ENCODE data around the gene MACF1.

Gene MACF1

DNA sequence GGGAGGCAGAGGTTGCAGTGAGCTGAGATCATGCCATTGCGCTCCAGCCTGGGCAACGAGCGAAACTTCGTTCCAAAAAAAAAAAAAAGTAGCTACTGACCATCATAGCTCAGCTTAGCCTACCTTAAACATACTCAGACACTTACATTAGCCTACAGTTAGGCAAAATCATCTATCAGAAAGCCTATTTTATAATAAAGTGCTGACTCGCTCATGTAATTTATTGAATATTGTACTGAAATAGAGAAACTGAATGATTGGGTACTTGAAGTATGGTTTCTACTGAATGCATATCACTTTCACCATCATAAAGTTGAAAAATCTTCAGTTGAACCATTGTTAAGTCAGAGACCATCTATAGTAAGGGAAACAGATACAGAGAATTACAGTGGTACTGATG, 193.0 kb downstream of the MACF1 start:
- DNase-seq: no peak

- peak in 1 of 2 donors; percentile 26 for DNase-seq
These were observed 194.0 kb downstream of the MACF1 start for GRCh38 chr1:39398278-39399021.

- DNase-seq: no peak
These were observed 196.6 kb downstream of the MACF1 start for GRCh38 chr1:39401106-39401505.

DNA sequence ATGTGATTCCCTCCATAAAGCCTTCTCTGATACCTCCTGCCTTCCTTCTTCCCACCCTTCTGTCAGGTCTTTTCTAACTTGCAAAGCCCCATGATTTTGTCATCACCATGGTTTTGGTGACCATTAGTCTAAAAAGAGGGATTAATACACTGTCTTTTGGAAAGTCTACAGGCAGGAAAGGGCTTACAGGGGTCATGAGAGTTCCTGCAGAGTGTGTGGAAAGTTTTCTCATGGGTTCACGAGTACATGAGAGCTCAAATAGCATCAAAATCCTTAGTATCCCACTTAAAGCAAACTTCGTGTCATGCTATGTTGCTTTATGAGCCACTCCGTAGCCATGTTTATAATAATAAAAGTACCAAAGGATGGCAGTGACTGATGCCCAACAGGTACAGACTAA, 200.4 kb downstream of the MACF1 start:
- DNase-seq: no peak

- DNase-seq: no peak
These were observed 200.9 kb downstream of the MACF1 start for GRCh38 chr1:39405358-39405757.

DNA sequence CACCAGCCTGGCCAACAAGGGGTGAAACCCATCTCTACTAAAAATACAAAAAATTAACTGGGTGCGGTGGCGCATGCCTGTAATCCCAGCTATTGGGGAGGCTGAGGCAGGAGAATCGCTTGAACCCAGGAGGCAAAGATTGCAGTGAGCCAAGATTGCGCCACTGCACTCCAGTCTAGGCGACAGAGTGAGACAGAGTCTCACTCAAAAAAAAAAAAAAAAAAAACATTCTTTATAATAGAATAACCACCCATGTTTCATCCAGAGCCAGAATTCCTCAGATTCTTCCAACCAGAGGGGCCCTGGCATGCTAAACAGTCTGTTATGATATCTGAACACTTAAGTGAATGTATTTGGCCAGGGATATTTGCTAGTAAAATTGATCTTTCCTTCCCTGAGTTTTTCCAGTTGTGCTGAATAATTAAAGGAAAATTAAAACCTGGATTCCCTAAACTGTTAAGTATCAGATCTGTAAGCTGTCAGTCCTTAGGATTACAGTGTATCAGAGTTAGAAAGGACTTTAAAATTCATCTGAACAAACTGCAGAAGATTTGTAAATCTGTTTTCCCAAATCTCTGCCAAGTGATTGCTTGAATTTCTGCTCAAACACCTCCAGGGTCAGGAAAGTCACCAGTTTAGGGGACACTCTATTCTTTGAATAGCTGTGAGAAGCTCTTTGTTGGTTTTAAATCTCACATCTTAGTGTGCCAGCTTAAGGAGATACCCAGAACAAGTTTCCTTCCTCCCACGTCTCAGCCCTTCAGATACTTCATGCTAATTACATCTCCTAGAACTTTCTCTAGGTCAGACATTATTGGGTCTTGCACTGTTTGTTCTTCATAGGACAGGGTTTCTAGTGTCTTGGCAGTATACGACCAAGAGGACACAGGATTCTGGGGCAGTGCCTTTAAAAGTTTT, 202.3 kb downstream of the MACF1 start:
- no peak for DNase-seq

DNA sequence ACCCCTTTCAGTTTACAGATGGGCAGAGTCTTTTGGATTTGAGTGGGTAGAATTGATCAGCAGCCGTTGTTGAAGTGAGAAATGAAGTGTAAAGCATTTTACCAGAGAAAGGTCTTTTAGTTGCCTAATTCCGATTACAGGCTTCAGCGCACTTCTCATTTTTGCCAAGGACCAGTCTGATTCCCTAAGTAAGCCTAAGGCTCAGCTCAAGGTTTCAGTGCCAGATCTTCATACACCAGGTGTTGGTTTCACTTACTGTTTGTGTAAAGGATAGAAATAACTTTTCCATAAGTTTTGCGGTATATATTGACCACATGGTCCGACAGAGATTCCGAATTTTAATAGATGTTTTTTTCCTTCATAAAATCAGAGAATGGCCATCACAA, 203.0 kb downstream of the MACF1 start:
- no peak for DNase-seq

GRCh38 chr1:39407896-39408640, 203.6 kb downstream of the MACF1 start:
- no peak for DNase-seq

DNA sequence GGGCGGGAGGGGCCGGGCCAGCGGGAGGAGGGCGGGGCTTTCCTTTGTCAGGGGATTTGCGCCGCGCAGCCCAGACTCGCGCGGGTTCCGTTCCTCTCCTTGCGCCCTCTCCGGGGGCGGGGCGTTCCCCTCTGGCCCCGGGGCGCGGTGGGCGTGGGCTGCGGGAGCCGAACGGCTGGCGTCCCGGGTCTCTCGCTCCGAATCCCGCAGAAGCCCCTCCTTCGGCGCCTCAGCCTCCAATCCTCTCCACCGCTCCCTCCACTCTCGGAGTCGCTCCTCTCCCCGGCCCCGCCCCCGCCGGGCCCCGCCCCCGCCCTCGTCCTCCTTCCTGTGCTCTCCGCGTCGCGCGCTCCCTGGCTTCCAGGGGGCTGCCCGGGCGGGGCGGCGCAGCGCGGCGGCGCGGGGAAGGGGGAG, 204.2 kb downstream of the MACF1 start:
- peak; percentile 66 to 71 for DNase-seq

DNA sequence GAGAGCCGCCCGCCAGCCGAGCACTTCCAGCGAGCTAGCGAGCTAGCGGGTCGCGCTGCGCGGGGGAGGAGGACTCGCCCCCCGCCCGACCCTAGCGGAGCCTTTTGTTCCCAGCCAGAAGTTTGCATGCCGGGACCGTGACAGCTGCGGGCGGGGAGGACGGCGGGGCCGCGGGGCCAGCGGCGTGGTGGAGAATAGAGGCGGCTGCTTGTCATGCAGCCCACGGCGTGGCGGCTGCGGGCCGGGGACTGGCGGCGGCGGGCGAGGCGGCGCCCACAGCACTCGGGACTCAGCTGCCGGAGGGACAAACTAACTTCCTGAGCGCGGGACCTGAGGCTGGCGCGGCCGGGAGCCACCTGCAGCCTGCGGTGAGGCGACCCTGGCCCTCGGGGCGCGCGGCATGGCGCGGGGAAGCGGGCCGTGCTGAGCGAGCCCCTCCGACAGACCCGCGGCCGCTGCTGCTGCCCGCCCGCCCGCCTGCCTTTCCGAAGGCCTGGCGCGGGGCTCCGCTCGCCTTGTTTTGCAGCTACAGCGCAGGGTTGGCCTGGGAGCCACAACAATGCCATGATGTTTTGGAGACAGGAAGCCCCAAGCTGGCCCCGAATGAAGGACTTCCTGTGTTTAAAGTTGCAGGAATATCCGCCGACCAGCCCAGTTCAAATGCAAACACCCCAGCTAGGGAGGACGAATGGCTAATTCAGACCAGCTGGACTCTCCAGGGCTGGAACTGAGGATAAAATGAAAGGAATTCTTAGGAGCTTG, 204.7 kb downstream of the MACF1 start:
- no peak for DNase-seq

GRCh38 chr1:39410915-39411436, 206.5 kb downstream of the MACF1 start:
- peak; percentile 40 to 41 for DNase-seq

DNA sequence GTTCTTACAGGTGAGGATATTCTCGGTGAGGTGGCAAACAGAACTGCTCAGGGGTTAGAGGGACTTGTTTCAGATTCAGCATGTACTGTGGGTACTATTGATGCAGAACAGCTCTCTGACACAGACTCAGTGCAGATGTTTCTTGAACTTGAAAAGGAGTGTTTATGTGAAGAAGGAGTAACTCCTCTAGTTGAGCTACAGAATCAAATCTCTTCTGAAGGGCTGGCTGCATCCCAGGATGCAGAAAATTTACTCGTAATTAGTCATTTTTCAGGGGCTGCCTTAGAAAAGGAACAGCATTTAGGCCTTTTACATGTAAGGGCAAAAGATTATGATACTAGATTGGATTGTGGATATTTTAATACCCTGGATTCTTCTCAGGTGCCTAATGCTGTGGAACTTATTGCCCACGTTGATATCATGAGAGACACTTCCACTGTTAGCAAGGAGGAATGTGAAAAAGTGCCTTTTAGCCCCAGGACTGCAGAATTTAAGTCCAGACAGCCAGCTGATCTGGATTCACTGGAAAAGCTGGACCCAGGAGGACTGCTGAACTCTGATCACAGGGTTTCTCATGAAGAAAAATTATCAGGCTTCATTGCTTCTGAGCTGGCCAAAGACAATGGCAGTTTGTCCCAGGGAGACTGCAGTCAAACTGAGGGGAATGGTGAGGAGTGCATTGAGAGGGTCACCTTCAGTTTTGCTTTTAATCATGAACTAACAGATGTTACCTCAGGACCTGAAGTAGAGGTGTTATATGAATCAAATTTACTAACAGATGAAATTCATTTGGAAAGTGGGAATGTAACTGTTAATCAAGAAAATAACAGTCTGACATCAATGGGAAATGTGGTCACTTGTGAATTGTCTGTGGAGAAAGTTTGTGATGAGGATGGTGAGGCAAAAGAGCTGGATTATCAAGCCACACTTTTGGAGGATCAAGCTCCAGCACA, 207.3 kb downstream of the MACF1 start:
- DNase-seq: no peak

- DNase-seq: no peak
These were observed 208.4 kb downstream of the MACF1 start for GRCh38 chr1:39412892-39413291.

DNA sequence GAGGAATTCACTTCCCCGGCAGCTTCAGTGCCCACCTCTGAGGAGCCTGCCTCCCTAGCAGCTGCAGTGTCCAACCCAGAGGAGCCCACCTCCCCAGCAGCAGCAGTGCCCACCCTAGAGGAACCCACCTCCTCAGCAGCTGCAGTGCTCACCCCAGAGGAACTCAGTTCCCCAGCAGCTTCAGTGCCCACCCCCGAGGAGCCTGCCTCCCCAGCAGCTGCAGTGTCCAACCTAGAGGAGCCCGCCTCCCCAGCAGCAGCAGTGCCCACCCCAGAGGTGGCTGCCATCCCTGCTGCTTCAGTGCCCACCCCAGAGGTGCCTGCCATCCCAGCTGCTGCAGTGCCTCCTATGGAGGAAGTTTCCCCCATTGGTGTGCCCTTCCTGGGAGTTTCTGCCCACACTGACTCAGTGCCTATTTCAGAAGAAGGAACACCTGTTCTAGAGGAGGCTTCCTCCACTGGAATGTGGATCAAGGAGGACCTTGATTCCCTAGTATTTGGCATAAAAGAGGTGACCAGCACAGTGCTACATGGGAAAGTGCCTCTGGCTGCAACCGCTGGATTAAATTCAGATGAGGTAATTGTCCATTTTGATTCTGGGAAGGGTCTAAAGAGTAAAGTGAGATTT, 209.5 kb downstream of the MACF1 start:
- DNase-seq: no peak

GRCh38 chr1:39415553-39415952, 211.1 kb downstream of the MACF1 start:
- DNase-seq: no peak

DNA sequence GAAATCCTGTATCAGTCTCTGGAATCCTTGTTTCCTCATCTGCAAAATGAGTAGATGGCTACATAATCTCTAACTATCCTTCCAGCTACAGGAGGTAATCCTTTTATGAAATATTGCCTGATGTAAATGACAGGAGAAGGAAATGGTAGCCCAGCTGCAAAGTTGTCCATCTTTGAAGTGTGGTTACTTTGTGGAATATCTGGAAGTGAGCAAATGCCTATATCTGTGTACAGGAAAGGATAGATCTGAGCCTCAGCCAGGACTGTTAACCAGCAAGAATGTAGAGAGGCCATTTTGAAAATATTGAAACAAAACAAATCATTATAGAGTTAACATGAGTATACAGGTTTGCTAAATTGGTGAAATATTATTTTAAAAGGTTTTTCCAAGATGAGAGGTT, 212.1 kb downstream of the MACF1 start:
- no peak for DNase-seq

DNA sequence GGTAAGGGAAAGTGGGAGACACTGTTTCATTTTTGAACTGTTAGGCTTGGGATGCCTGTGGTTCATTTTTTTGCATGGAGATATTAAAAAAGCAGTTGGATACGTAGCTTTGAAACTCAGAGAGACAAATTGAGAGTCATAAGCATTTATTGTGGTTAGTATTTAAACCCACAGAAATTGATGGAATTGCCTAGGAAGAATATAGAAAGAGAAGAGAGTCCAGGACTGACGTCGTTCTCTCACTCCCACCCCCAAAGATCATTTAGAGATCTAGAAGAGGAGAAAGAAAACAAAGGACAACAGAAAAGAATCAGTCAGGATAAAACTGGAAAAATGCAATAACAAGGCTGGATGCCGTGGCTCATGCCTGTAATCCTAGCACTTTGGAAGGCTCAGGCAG, 213.7 kb downstream of the MACF1 start:
- no peak for DNase-seq

- no peak for DNase-seq
These were observed 216.0 kb downstream of the MACF1 start for GRCh38 chr1:39420493-39420892.

DNA sequence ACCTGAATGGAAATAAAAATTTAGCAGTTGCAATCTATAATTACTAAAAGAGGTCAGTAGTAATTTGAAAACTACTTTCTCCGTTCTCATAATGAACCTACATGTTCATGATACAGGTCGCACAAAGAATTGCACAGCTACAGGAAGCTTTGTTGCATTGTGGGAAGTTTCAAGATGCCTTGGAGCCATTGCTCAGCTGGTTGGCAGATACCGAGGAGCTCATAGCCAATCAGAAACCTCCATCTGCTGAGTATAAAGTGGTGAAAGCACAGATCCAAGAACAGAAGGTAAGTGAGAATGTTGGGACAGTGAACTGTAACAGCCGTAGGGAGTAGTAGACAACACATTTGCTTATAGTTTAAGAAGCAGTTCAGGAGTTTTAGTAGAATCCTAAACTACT, 218.1 kb downstream of the MACF1 start:
- no peak for DNase-seq

DNA sequence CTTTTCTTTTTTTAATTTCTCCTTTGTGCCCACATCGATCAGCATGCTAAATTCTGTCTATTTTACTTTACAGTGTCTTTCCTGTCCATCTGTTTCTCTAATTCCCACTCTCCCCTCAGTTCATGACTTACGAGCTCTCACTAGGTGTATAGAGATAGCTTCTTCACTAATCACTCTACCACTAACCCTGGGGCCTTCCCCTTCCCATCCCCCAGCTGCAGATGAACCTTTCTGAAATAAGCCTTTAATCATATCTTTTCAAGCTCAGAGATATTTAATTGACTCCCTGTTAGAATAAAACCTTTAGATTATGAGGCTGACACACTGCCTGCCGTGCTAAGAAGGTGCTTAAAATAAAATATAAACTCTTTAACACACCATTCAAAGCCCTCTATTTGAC, 220.7 kb downstream of the MACF1 start:
- DNase-seq: no peak

- DNase-seq: no peak
These were observed 221.1 kb downstream of the MACF1 start for GRCh38 chr1:39425634-39426033.

Data from stimulated activated CD4-positive, alpha-beta T cell treated with anti-CD3 and anti-CD28 coated beads, Interleukin-2, amount 100 ng/mL, for 48 hours (primary cell).